H54 (cell line): ENCODE results near the gene CRKL.
A peak's percentile ranks its signal among the peaks of the same experiment; 100 is the strongest.
"Not testable (repeated sequence)": the region's sequence is repeated elsewhere in the genome, so short reads cannot be mapped to it uniquely, and the experiment has no call there.

Experiments
- DNase-seq: peaks from one replicate; pipeline ENCODE4 v3.0.0; 2011; ENCODE audit warnings: low spot score, mixed read lengths; ENCODE audit not compliant: insufficient read length
- FAIRE-seq: peaks from 3 replicates; lab custom pipeline; 2011; peaks lifted over from hg19 to GRCh38; lab: Jason Lieb, UNC
- POLR2A ChIP-seq: IDR thresholded peaks from 2 replicates; pipeline ENCODE4 v1.6.1; 2011; ENCODE audit warnings: low read depth, mild to moderate bottlenecking, low read length

CRKL gene

GRCh38 chr22:20887375-20887774 is 29.8 kb upstream of the CRKL start:
- TF ChIP-seq POLR2A = no peak
- DNase-seq = no peak

GRCh38 chr22:20889025-20889704 is 28.0 kb upstream of the CRKL start:
- FAIRE-seq = no peak
- no peak for DNase-seq
- no peak for TF ChIP-seq POLR2A

More at GRCh38 chr22:20887375-20887774, 29.8 kb upstream of the CRKL start:
- FAIRE-seq = no peak

- no peak for DNase-seq
- no peak for TF ChIP-seq POLR2A
- FAIRE-seq = no peak
Measured at GRCh38 chr22:20889904-20890540, 27.2 kb upstream of the CRKL start.

GRCh38 chr22:20890975-20891374 is 26.2 kb upstream of the CRKL start:
- FAIRE-seq (no peak), DNase-seq (no peak)
- TF ChIP-seq POLR2A = no peak

- FAIRE-seq, DNase-seq: not testable (repeated sequence)
Measured at GRCh38 chr22:20897737-20898136, 19.5 kb upstream of the CRKL start.

GRCh38 chr22:20899827-20900423 is 17.3 kb upstream of the CRKL start:
- no peak for TF ChIP-seq POLR2A
- DNase-seq (no peak), FAIRE-seq (no peak)

GRCh38 chr22:20901093-20902033 is 15.8 kb upstream of the CRKL start:
- not testable (repeated sequence) for FAIRE-seq, DNase-seq

GRCh38 chr22:20903093-20903492 is 14.1 kb upstream of the CRKL start:
- FAIRE-seq = no peak
- no peak for TF ChIP-seq POLR2A
- no peak for DNase-seq

- FAIRE-seq (peak; percentile 82), DNase-seq (no peak)
- TF ChIP-seq POLR2A = no peak
Measured at GRCh38 chr22:20904008-20904979, 12.9 kb upstream of the CRKL start.

GRCh38 chr22:20904980-20905355 is 12.2 kb upstream of the CRKL start:
- FAIRE-seq (no peak), DNase-seq (no peak)
- no peak for TF ChIP-seq POLR2A

GRCh38 chr22:20905415-20906386 is 11.5 kb upstream of the CRKL start:
- no peak for TF ChIP-seq POLR2A
- DNase-seq (no peak), FAIRE-seq (no peak)

- TF ChIP-seq POLR2A = no peak
- FAIRE-seq = no peak
- no peak for DNase-seq
Measured at GRCh38 chr22:20906387-20906767, 10.8 kb upstream of the CRKL start.

- not testable (repeated sequence) for DNase-seq, FAIRE-seq
Measured at GRCh38 chr22:20908717-20909116, 8.5 kb upstream of the CRKL start.
